Neural progenitor cell (in vitro differentiated cells): ENCODE results near the gene NOTUM. TPM values are rescaled to one million over a fixed set of nuclear protein-coding genes. Genes with fewer than 3 reads are reported as not detected.

Source experiments
- DNase-seq: peaks from one replicate; pipeline ENCODE4 v3.0.0-alpha.2; 2016; ENCODE audit warnings: low spot score
- H2AFZ ChIP-seq: fragments of 200-600 bp; sonication (generic); replicated peaks from 2 replicates; pipeline ENCODE4 v1.6.1; 2016; ENCODE audit warnings: antibody characterized with exemption
- H3F3A ChIP-seq: fragments of 200-600 bp; sonication (generic); 2 replicates; pipeline ENCODE4 v1.6.1; 2016; ENCODE audit warnings: antibody characterized with exemption, low read depth
- H3K27ac ChIP-seq: fragments of 200-600 bp; sonication (generic); 2 replicates; pipeline ENCODE4 v1.5.1; 2016; ENCODE audit warnings: mild to moderate bottlenecking
- H3K27me3 ChIP-seq: fragments of 200-600 bp; sonication (generic); 2 replicates; pipeline ENCODE4 v1.6.1; 2016; ENCODE audit warnings: mild to moderate bottlenecking, moderate library complexity
- H3K36me3 ChIP-seq: fragments of 200-600 bp; sonication (generic); 2 replicates; pipeline ENCODE4 v1.5.1; 2016
- H3K4me1 ChIP-seq: fragments of 200-600 bp; sonication (generic); 2 replicates; pipeline ENCODE4 v1.6.1; 2016; ENCODE audit warnings: mixed run types
- H3K4me2 ChIP-seq: fragments of 200-600 bp; sonication (generic); 2 replicates; pipeline ENCODE4 v1.6.1; 2016
- H3K4me3 ChIP-seq: fragments of 200-600 bp; sonication (generic); 2 replicates; pipeline ENCODE4 v1.5.1; 2016
- H3K79me2 ChIP-seq: fragments of 200-600 bp; sonication (generic); 2 replicates; pipeline ENCODE4 v1.6.1; 2016; ENCODE audit warnings: low read depth
- H3K9ac ChIP-seq: fragments of 200-600 bp; sonication (generic); 2 replicates; pipeline ENCODE4 v1.6.1; 2016
- H3K9me3 ChIP-seq: fragments of 200-600 bp; sonication (generic); 2 replicates; pipeline ENCODE4 v1.5.1; 2016; ENCODE audit warnings: low read depth
- H4K20me1 ChIP-seq: fragments of 200-600 bp; sonication (generic); 2 replicates; pipeline ENCODE4 v1.6.1; 2016; ENCODE audit warnings: low read depth
- H3K27ac Mint-ChIP-seq: 3 replicates; pipeline ENCODE4 v1.8.0; 2021; ENCODE audit warnings: mixed read lengths
- H3K27me3 Mint-ChIP-seq: 2 replicates; pipeline ENCODE4 v1.8.0; 2022; ENCODE audit warnings: low read depth, mild to moderate bottlenecking, inconsistent platforms, moderate library complexity, mixed read lengths; ENCODE audit not compliant: insufficient read depth
- H3K36me3 Mint-ChIP-seq: 3 replicates; pipeline ENCODE4 v1.8.0; 2021; ENCODE audit warnings: mixed read lengths
- H3K4me1 Mint-ChIP-seq: 3 replicates; pipeline ENCODE4 v1.8.0; 2021; ENCODE audit warnings: mixed read lengths
- H3K4me3 Mint-ChIP-seq: 3 replicates; pipeline ENCODE4 v1.8.0; 2021; ENCODE audit warnings: mild to moderate bottlenecking, moderate library complexity, mixed read lengths
- H3K9me3 Mint-ChIP-seq: 3 replicates; pipeline ENCODE4 v1.8.0; 2020; ENCODE audit warnings: mixed read lengths
- CTCF ChIP-seq: fragments of 200-600 bp; sonication (generic); IDR thresholded peaks from 2 replicates; pipeline ENCODE4 v1.5.1; 2017; ENCODE audit warnings: antibody characterized with exemption, mild to moderate bottlenecking
- EZH2 ChIP-seq: fragments of 200-600 bp; sonication (generic); IDR thresholded peaks from 2 replicates; pipeline ENCODE4 v1.6.1; 2017; ENCODE audit warnings: antibody characterized with exemption, mild to moderate bottlenecking, moderate library complexity
- EZH2phosphoT487 ChIP-seq: fragments of 200-600 bp; sonication (generic); IDR thresholded peaks from 2 replicates; pipeline ENCODE4 v1.6.1; 2017; ENCODE audit warnings: antibody characterized with exemption
- total RNA-seq: library from RNA; depleted of rRNA; stranded (reverse); fragments of >200 nt; gene quantifications from 2 replicates; pipeline ENCODE4 v1.2.3, GENCODE V29; 2015; ENCODE audit warnings: low replicate concordance

Gene NOTUM
- total RNA-seq, 1 donor from 2014 or later, result not detected

- no peaks in the 10 kb centered on the region for H3K36me3 ChIP-seq
- peaks cover 15% of the 10 kb centered on the region for H3K36me3 Mint-ChIP-seq
These were observed 43.2 kb downstream of the NOTUM start, which contains the start of gene SIRT7 for GRCh38 chr17:81917565-81918332. Gene SIRT7, minus strand, starts transcription at chr17:81918176. Its CDS starts 45 bp downstream, at chr17:81918131.

GRCh38 chr17:81916234-81917001 lies 44.6 kb downstream of the NOTUM start:
- Mint-ChIP-seq H3K36me3 (peaks cover 13% of the 10 kb centered on the region), H3K4me1 (peaks cover 20% of the 10 kb centered on the region), H3K4me3 (peak overlapping the region; percentile 81), H3K27ac (no peak overlapping the region), H3K9me3 (no peaks in the 10 kb centered on the region), H3K27me3 (peaks cover 2% of the 10 kb centered on the region)
- TF ChIP-seq EZH2, result no peak
- no peak for TF ChIP-seq CTCF
- TF ChIP-seq EZH2phosphoT487, result no peak
- Histone ChIP-seq H3K79me2 (peaks cover 29% of the 10 kb centered on the region), H3K27me3 (no peaks in the 10 kb centered on the region), H3K9me3 (no peaks in the 10 kb centered on the region), H3K4me1 (peaks cover 10% of the 10 kb centered on the region), H4K20me1 (peaks cover 31% of the 10 kb centered on the region), H3K36me3 (no peaks in the 10 kb centered on the region), H3K27ac (no peak overlapping the region), H3F3A (peaks cover 42% of the 10 kb centered on the region), H3K4me3 (peak overlapping the region; percentile 96), H3K4me2 (peak overlapping the region; percentile 90), H3K9ac (no peak overlapping the region), H2AFZ (no peak overlapping the region)
- no peak for DNase-seq

More at GRCh38 chr17:81917565-81918332, 43.2 kb downstream of the NOTUM start, which contains the start of gene SIRT7:
- H3K9me3 ChIP-seq, result no peaks in the 10 kb centered on the region
- no peaks in the 10 kb centered on the region for H3K9me3 Mint-ChIP-seq
- H3K9ac ChIP-seq, result peak within 1 kb of the TSS; percentile 64
- H3K4me3 Mint-ChIP-seq, result peak within 1 kb of the TSS; percentile 89
- peaks cover 2% of the 10 kb centered on the region for H3K27me3 Mint-ChIP-seq
- DNase-seq, result peak; percentile 93
- no peak within 1 kb of the TSS for H2AFZ ChIP-seq
- H3K27ac Mint-ChIP-seq, result no peak within 1 kb of the TSS
- no peaks in the 10 kb centered on the region for H3K27me3 ChIP-seq
- H3K4me2 ChIP-seq, result peak within 1 kb of the TSS; percentile 90
- TF ChIP-seq EZH2phosphoT487 (no peak), EZH2 (no peak), CTCF (no peak)
- H3K4me1 ChIP-seq, result peaks cover 10% of the 10 kb centered on the region
- H3K4me3 ChIP-seq, result peak within 1 kb of the TSS; percentile 96
- peaks cover 20% of the 10 kb centered on the region for H3K4me1 Mint-ChIP-seq
- H3F3A ChIP-seq, result peaks cover 30% of the 10 kb centered on the region
- H3K79me2 ChIP-seq, result peaks cover 43% of the 10 kb centered on the region
- no peak within 1 kb of the TSS for H3K27ac ChIP-seq
- H4K20me1 ChIP-seq, result peaks cover 25% of the 10 kb centered on the region

- H3K4me3 Mint-ChIP-seq, result no peak overlapping the region
These were observed 45.7 kb downstream of the NOTUM start for GRCh38 chr17:81915331-81915730.

More at GRCh38 chr17:81915331-81915730, 45.7 kb downstream of the NOTUM start:
- no peaks in the 10 kb centered on the region for H3K9me3 ChIP-seq
- Mint-ChIP-seq H3K4me1 (peaks cover 20% of the 10 kb centered on the region), H3K9me3 (no peaks in the 10 kb centered on the region), H3K27ac (no peak overlapping the region), H3K36me3 (peaks cover 11% of the 10 kb centered on the region), H3K27me3 (peaks cover 2% of the 10 kb centered on the region)
- TF ChIP-seq EZH2, result no peak
- H2AFZ ChIP-seq, result no peak overlapping the region
- no peak overlapping the region for H3K4me2 ChIP-seq
- peaks cover 6% of the 10 kb centered on the region for H3K27me3 ChIP-seq
- H3K4me1 ChIP-seq, result peaks cover 13% of the 10 kb centered on the region
- no peaks in the 10 kb centered on the region for H3K36me3 ChIP-seq
- no peak for DNase-seq
- H3K4me3 ChIP-seq, result no peak overlapping the region
- H3K9ac ChIP-seq, result no peak overlapping the region
- H4K20me1 ChIP-seq, result peaks cover 37% of the 10 kb centered on the region
- no peak overlapping the region for H3K27ac ChIP-seq
- H3K79me2 ChIP-seq, result peaks cover 18% of the 10 kb centered on the region
- H3F3A ChIP-seq, result peaks cover 45% of the 10 kb centered on the region
